Gastroesophageal sphincter (tissue), 4 donors: Measurements from ENCODE around the gene S100A12. TPM values are rescaled to one million over a fixed set of nuclear protein-coding genes. Genes with fewer than 3 reads are reported as not detected.
A peak's percentile ranks its signal among the peaks of the same experiment; 100 is the strongest.

Experiments
- ATAC-seq: fragments of 150-250 bp; one replicate; pipeline ENCODE4 v1.9.1; 2016; ENCODE audit warnings: mild to moderate bottlenecking, moderate library complexity
- H3K27ac ChIP-seq, 4 donors: fragments of 200-600 bp; sonication (generic) in 3 of 4; 1 replicate in 3 of 4; 2 replicates in 1 of 4; pipeline ENCODE4 v1.5.1; 2016 to 2019
- H3K27me3 ChIP-seq: fragments of 200-600 bp; sonication (generic); one replicate; pipeline ENCODE4 v1.5.1; 2019
- H3K36me3 ChIP-seq, 2 donors: fragments of 200-600 bp; sonication (generic); one replicate each; pipeline ENCODE4 v1.5.1; 2019; ENCODE audit warnings: control low read depth in 1 of 2
- H3K4me1 ChIP-seq, 3 donors: fragments of 200-600 bp; sonication (generic); 1 replicate in 2 of 3; 2 replicates in 1 of 3; pipeline ENCODE4 v1.5.1; 2016 to 2019; ENCODE audit warnings: control low read depth in 2 of 3
- H3K4me3 ChIP-seq, 2 donors: fragments of 200-600 bp; sonication (generic); one replicate each; pipeline ENCODE4 v1.5.1; 2019; ENCODE audit warnings: mild to moderate bottlenecking in 1 of 2, moderate library complexity in 1 of 2
- H3K9me3 ChIP-seq, 3 donors: fragments of 200-600 bp; sonication (generic); one replicate each; pipeline ENCODE4 v1.5.1; 2017 to 2019; ENCODE audit warnings: control low read depth in 2 of 3
- EP300 ChIP-seq: sonication (generic); formaldehyde crosslinking; IDR thresholded peaks from one replicate; pipeline ENCODE4 v1.6.1; 2017; ENCODE audit warnings: antibody characterized with exemption, mild to moderate bottlenecking
- POLR2A ChIP-seq, 2 donors: fragments of 450-650 bp; IDR thresholded peaks; one replicate each; pipeline ENCODE4 v1.6.1; 2017; ENCODE audit warnings: antibody characterized with exemption in 2 of 2, mild to moderate bottlenecking in 2 of 2, moderate library complexity in 1 of 2
- POLR2AphosphoS5 ChIP-seq: sonication (generic); formaldehyde crosslinking; IDR thresholded peaks from one replicate; pipeline ENCODE4 v1.6.1; 2017; ENCODE audit warnings: antibody characterized with exemption
- WGBS, 2 donors: methylation state at CpG; one replicate each; pipeline ENCODE4 v1.1.5; 2018; ENCODE audit warnings: low coverage in 1 of 2; 5-methylcytosine and 5-hydroxymethylcytosine counted together
- total RNA-seq, 4 donors: library from RNA; depleted of rRNA; stranded (reverse); fragments of >200 nt; gene quantifications; one replicate each; pipeline ENCODE4 v1.1.0, GENCODE V29; 2016
- TF ChIP-seq, protein P1 (sequence below), 4 experiments: fragments of 200-600 bp in 2 of 4; fragments of 450-650 bp in 2 of 4; sonication (generic) in 1 of 4; IDR thresholded peaks; one replicate each; pipeline ENCODE4 v1.5.1; 2017 to 2019; ENCODE audit warnings: antibody characterized with exemption in 4 of 4, mild to moderate bottlenecking in 2 of 4, moderate library complexity in 2 of 4

The S100A12 gene
- total RNA-seq, 4 donors from 2014 or later = 1.4 to 21.1 (median 12.6) TPM; not detected in 1

GRCh38 chr1:153387785-153388184 lies 12.4 kb upstream of the S100A12 start:
- H3K4me3 ChIP-seq = no peak overlapping the region
- H3K27ac ChIP-seq = no peak overlapping the region
- peaks cover 14% of the 10 kb centered on the region for H3K27me3 ChIP-seq
- TF ChIP-seq EP300 (no peak), POLR2AphosphoS5 (no peak), POLR2A (IDR thresholded peaks at IDR 0.05) (no peak)
- TF ChIP-seq, protein P1, sequence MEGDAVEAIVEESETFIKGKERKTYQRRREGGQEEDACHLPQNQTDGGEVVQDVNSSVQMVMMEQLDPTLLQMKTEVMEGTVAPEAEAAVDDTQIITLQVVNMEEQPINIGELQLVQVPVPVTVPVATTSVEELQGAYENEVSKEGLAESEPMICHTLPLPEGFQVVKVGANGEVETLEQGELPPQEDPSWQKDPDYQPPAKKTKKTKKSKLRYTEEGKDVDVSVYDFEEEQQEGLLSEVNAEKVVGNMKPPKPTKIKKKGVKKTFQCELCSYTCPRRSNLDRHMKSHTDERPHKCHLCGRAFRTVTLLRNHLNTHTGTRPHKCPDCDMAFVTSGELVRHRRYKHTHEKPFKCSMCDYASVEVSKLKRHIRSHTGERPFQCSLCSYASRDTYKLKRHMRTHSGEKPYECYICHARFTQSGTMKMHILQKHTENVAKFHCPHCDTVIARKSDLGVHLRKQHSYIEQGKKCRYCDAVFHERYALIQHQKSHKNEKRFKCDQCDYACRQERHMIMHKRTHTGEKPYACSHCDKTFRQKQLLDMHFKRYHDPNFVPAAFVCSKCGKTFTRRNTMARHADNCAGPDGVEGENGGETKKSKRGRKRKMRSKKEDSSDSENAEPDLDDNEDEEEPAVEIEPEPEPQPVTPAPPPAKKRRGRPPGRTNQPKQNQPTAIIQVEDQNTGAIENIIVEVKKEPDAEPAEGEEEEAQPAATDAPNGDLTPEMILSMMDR (IDR thresholded peaks at IDR 0.05) = no peak
- 65 to 70% methylated on average over 2 of the region's 4 CpGs for WGBS, 2 donors
- ATAC-seq = no peak
- no peaks in the 10 kb centered on the region for H3K36me3 ChIP-seq
- no peaks in the 10 kb centered on the region for H3K4me1 ChIP-seq
- peaks cover 0 to 4% (median 0%) of the 10 kb centered on the region in 3 donors for H3K9me3 ChIP-seq

DNA sequence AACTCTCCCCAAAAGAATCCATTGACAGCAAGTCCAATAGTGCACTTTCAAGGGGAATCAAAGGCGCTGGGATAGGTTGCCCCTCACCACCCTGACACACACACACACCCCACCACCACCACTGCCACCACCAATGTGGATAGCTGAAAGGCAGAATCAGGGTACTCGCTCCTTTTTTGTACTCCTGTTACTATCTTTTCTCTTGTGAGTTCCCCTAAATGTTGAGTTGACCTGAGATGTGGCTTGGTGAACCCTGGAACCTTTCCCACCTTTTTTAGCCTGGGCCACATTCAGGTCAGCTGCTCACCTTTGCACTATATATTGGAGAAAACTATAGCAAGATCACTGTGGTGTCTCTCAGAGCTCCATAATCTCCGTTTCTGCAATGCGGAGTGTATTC lies 11.6 kb upstream of the S100A12 start:
- H3K9me3 ChIP-seq = peaks cover 0 to 12% (median 0%) of the 10 kb centered on the region in 3 donors
- no peak overlapping the region for H3K4me3 ChIP-seq
- H3K27me3 ChIP-seq = peaks cover 14% of the 10 kb centered on the region
- H3K27ac ChIP-seq = no peak overlapping the region
- 82 to 96% methylated on average over 4 of the region's 4 CpGs for WGBS, 2 donors
- no peaks in the 10 kb centered on the region for H3K36me3 ChIP-seq
- ATAC-seq = no peak
- no peaks in the 10 kb centered on the region for H3K4me1 ChIP-seq
- TF ChIP-seq EP300 (no peak), POLR2A (IDR thresholded peaks at IDR 0.05) (no peak), POLR2AphosphoS5 (no peak)
- TF ChIP-seq, protein P1 (IDR thresholded peaks at IDR 0.05) = no peak

GRCh38 chr1:153386500-153386901 lies 11.1 kb upstream of the S100A12 start:
- ATAC-seq = peak; percentile 77
- no peak for TF ChIP-seq EP300
- TF ChIP-seq, protein P1 (IDR thresholded peaks at IDR 0.05) = no peak
- TF ChIP-seq POLR2AphosphoS5 = no peak
- no peak for TF ChIP-seq POLR2A (IDR thresholded peaks at IDR 0.05)
- 76 to 100% methylated on average over 2 to 4 of the region's 5 CpGs for WGBS, 2 donors
- H3K4me1 ChIP-seq = no peaks in the 10 kb centered on the region
- H3K27me3 ChIP-seq = peaks cover 14% of the 10 kb centered on the region
- no peaks in the 10 kb centered on the region for H3K36me3 ChIP-seq
- no peak overlapping the region for H3K4me3 ChIP-seq
- H3K27ac ChIP-seq = no peak overlapping the region
- peaks cover 0 to 17% (median 0%) of the 10 kb centered on the region in 3 donors for H3K9me3 ChIP-seq

DNA sequence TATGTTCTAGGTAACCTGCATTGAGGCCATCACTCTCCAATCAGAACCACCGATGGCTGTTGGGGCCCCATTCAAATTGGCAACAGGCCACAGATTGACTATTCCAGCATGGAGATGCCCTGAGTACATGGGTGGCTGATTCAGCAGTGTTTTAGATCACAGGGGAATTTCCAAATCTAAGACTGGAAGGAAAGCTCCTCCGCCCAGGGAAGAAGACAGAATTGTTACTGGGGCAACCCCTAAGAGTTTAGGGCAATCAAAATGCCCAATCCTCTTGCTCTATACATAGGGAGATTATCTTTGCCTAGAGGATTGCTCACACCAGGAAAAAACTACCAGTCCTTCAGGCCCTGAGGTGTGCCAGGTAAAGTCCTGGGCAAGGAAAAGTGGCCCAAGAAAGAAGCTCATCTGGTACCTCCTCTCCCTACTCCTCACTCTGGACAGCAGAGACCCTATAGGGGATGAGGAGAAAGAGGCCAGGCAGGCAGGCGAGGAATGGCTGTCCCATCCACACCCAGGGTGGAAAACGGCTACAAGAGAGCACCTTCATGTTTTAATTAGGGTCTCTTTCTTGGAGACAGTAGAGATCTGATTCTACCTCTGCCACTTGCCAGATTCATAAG lies 9.6 kb upstream of the S100A12 start:
- Histone ChIP-seq H3K4me1 (no peaks in the 10 kb centered on the region), H3K4me3 (no peak overlapping the region), H3K27me3 (peaks cover 2% of the 10 kb centered on the region), H3K9me3 (peaks cover 0 to 22% (median 0%) of the 10 kb centered on the region in 3 donors), H3K36me3 (no peaks in the 10 kb centered on the region), H3K27ac (no peak overlapping the region)
- no peak for ATAC-seq
- WGBS, 2 donors = 60 to 71% methylated on average over 1 of the region's 4 CpGs
- TF ChIP-seq POLR2AphosphoS5 (no peak), EP300 (no peak), POLR2A (IDR thresholded peaks at IDR 0.05) (no peak)
- TF ChIP-seq, protein P1 (IDR thresholded peaks at IDR 0.05) = no peak

DNA sequence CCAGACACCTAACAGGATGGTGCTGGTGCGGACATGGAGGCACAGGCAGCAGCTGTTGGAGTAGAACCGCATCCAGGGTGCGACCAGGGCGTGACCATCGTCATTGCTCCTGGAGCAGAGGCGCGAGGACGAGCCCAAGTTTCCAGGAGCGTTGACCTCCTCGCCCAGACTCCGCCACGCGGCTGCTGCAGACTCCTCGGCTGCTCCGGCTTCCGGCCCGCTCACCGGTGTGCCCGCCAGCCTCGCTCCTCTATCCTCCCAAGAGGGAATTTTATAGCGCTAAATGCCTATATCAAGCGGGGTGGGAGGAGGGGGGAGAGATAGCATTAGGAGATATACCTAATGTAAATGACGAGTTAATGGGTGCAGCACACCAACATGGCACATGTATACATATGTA lies 5.3 kb upstream of the S100A12 start:
- H3K27me3 ChIP-seq = no peaks in the 10 kb centered on the region
- no peaks in the 10 kb centered on the region for H3K36me3 ChIP-seq
- ATAC-seq = no peak
- TF ChIP-seq POLR2A (IDR thresholded peaks at IDR 0.05) (no peak), POLR2AphosphoS5 (no peak), EP300 (no peak)
- TF ChIP-seq, protein P1 (IDR thresholded peaks at IDR 0.05) = no peak
- WGBS, 2 donors = 90 to 100% methylated on average over 2 of the region's 23 CpGs
- H3K9me3 ChIP-seq = peaks cover 0 to 22% (median 0%) of the 10 kb centered on the region in 3 donors
- H3K4me3 ChIP-seq = no peak overlapping the region
- no peak overlapping the region for H3K27ac ChIP-seq
- H3K4me1 ChIP-seq = no peaks in the 10 kb centered on the region
